ENCODE results near the gene SRSF3. TPM values are rescaled to one million over a fixed set of nuclear protein-coding genes. Genes with fewer than 3 reads are reported as not detected.

SRSF3 gene
- total and polyA plus RNA-seq, 9 of the 15 experiments (the other 6 are each of a cell fraction or from before 2014, with no cell fraction given): 337 to 1,200 (median 518) TPM

GRCh38 chr6:36610956-36611336, 16.8 kb downstream of the SRSF3 start:
- CTCF ChIA-PET (ENCODE audit: low intra/inter-chr PET ratio): no interaction called here
- Histone ChIP-seq H3K4me3 (no peak overlapping the region), H3K9me3 (replicated peaks; ENCODE audit: control insufficient read depth, insufficient read depth, low read depth, low read length) (no peaks in the 10 kb centered on the region), H3K9ac (ENCODE audit: insufficient read depth in 1 of 2, low read depth in 2 of 2, low read length in 2 of 2) (no peak overlapping the region), H2AFZ (ENCODE audit: low read depth, low read length) (no peak overlapping the region), H3K79me2 (ENCODE audit: control insufficient read depth, insufficient read depth, low read length) (0 out of 3 replicates have a peak, but pooled peaks cover 2% of the 10 kb centered on the region), H3K27ac (ENCODE audit: extremely low read depth, low read depth, low read length) (no peak overlapping the region), H4K20me1 (replicated peaks; ENCODE audit: control insufficient read depth, insufficient read depth, low read length) (peaks cover 21% of the 10 kb centered on the region; the same call in 1 of the 2 replicates), H3K36me3 (ENCODE audit: control insufficient read depth, insufficient read depth, low read length) (peaks cover 61% of the 10 kb centered on the region), H3K4me1 (replicated peaks in 1 of 2; ENCODE audit: control insufficient read depth in 2 of 2, insufficient read depth in 2 of 2, low read length in 2 of 2) (no peaks in the 10 kb centered on the region; a peak in 1 of 5 replicates), H3K9me1 (ENCODE audit: control insufficient read depth, insufficient read depth, low read length) (no peaks in the 10 kb centered on the region), H3K4me2 (ENCODE audit: insufficient read depth, low read length) (no peak overlapping the region), H3K27me3 (ENCODE audit: control insufficient read depth in 2 of 2, insufficient read depth in 2 of 2, low read length in 2 of 2) (no peaks in the 10 kb centered on the region)
- no peak for DNase-seq (ENCODE audit: extremely low read depth in 1 of 4, low spot score in 3 of 4)
- BruUV-seq (replicated peaks): no TSS peak
- intact Hi-C loops (cut with micrococcal nuclease): loop anchor here (10.0 kb wide), 1 partner anchor 394 kb away; the partner anchor contains the start of gene FGD2
- no peak for ATAC-seq
- 100% methylated on average over 1 of the region's 1 CpG for WGBS (ENCODE audit: insufficient coverage, low coverage, missing lambda C conversion rate)
- POLR2A ChIA-PET: interaction anchor here (0.6 to 8.7 kb wide), 13 partner anchors 8 to 563 kb away, joined by 3 to 239 read pairs (median 4); partner anchors contain the start of gene SRSF3
- in situ Hi-C loops (cut with MboI): loop anchor here (10.0 kb wide), 1 partner anchor 114 kb away; no protein-coding TSS in a partner anchor
- FAIRE-seq: no peak
- TF ChIP-seq KAT7 (CRISPR knock-in tag; IDR thresholded peaks at IDR 0.05; ENCODE audit: borderline replicate concordance) (0 out of 2 replicates have a peak, but pooled peaks have one; percentile 32), PURB (CRISPR knock-in tag; IDR thresholded peaks at IDR 0.05; ENCODE audit: low read depth) (no peak), FOXJ3 (CRISPR knock-in tag; IDR thresholded peaks at IDR 0.05) (no peak), LCOR (CRISPR knock-in tag; IDR thresholded peaks at IDR 0.05) (0 out of 2 replicates have a peak, but pooled peaks have one; percentile 22), MEIS2 (IDR thresholded peaks at IDR 0.05; ENCODE audit: partially characterized antibody) (no peak), SAFB2 (IDR thresholded peaks at IDR 0.05; ENCODE audit: borderline replicate concordance, low read depth, low read length, severe bottlenecking) (no peak), GABPB2 (CRISPR knock-in tag; conservative IDR thresholded peaks at IDR 0.05) (no peak), CBX3 (IDR thresholded peaks at IDR 0.05; ENCODE audit: borderline replicate concordance in 1 of 2, low read length in 2 of 2) (no peak)
